Osteoblast (primary cell): ENCODE measurements around the gene MUCL3. TPM values are rescaled to one million over a fixed set of nuclear protein-coding genes. Genes with fewer than 3 reads are reported as not detected.

Experiments used
- DNase-seq: peaks from one replicate; pipeline ENCODE4 v3.0.0; 2011; ENCODE audit warnings: low spot score, mixed read lengths; ENCODE audit not compliant: insufficient read length; ENCODE audit errors: missing footprints
- H2AFZ ChIP-seq: 2 replicates; pipeline ENCODE4 v1.6.0; 2011; ENCODE audit warnings: mild to moderate bottlenecking, low read length
- H3K27ac ChIP-seq: 2 replicates; pipeline ENCODE4 v1.5.1; 2011; ENCODE audit warnings: mild to moderate bottlenecking, low read depth, low read length, moderate library complexity
- H3K27me3 ChIP-seq: 2 replicates; pipeline ENCODE4 v1.6.0; 2012; ENCODE audit warnings: mild to moderate bottlenecking, control low read depth, inconsistent platforms, low read length, moderate library complexity; ENCODE audit not compliant: insufficient read depth
- H3K36me3 ChIP-seq: 2 replicates; pipeline ENCODE4 v1.5.1; 2011; ENCODE audit warnings: mild to moderate bottlenecking, low read length, control low read depth, moderate library complexity; ENCODE audit not compliant: insufficient read depth
- H3K4me1 ChIP-seq: 2 replicates; pipeline ENCODE4 v1.5.1; 2011; ENCODE audit warnings: mild to moderate bottlenecking, low read length, control low read depth, moderate library complexity; ENCODE audit not compliant: insufficient read depth
- H3K4me2 ChIP-seq: 2 replicates; pipeline ENCODE4 v1.6.0; 2011; ENCODE audit warnings: mild to moderate bottlenecking, low read length; ENCODE audit not compliant: insufficient read depth
- H3K4me3 ChIP-seq: fragments of 200-600 bp; sonication (generic); 3 replicates; pipeline ENCODE4 v1.5.1; 2012; ENCODE audit warnings: mild to moderate bottlenecking, low read length, inconsistent platforms; ENCODE audit not compliant: insufficient read depth
- H3K79me2 ChIP-seq: 2 replicates; pipeline ENCODE4 v1.6.0; 2012; ENCODE audit warnings: mild to moderate bottlenecking, low read length, control low read depth, inconsistent platforms; ENCODE audit not compliant: insufficient read depth
- H3K9me3 ChIP-seq: 2 replicates; pipeline ENCODE4 v1.5.1; 2011; ENCODE audit warnings: low read depth, low read length, control low read depth
- H4K20me1 ChIP-seq: 2 replicates; pipeline ENCODE4 v1.6.0; 2012; ENCODE audit warnings: mild to moderate bottlenecking, low read length, control low read depth; ENCODE audit not compliant: insufficient read depth
- total RNA-seq: library from RNA; depleted of rRNA; stranded (reverse); fragments of >200 nt; gene quantifications from 2 replicates; pipeline ENCODE4 v1.2.3, GENCODE V29; 2012
- TF ChIP-seq, protein P1 (sequence below): IDR thresholded peaks from 2 replicates; pipeline ENCODE4 v1.5.1; 2011; ENCODE audit warnings: mild to moderate bottlenecking, low read depth, low read length, moderate library complexity; ENCODE audit errors: extremely low read depth

The MUCL3 gene
- total RNA-seq, 1 donor = not detected

DNA sequence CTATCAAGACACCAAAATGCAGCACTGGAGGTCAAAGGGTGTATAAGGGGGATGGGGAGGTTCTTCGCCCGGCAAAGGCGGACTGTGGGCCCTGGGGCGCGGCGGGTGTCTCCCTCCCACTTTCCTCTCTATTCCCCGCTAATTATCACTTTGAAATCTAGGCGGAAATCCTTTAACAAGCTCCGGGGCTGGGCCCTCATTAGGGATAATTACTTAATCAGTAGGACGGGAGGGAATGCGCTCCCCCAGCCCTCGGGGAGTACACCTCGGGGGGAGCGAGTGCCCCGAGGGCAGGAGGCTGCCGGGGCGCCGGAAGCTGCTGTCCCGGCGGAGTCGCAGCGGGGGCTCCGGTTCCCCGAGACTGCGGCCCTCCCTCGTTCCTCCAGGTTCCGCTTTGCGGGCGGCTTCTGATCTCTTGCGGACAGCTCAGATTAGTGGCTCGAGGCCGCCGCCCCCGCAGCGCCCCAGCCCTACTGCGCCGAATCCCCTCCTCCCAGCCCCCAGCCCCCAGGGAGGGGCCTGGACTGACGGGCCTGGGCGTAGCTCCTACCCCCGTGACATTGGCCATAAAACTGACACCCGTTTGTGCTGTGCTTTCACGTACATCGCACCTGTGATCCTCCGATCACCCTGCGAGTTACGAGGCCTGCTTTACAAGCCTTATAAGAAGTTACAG is 14.7 kb downstream of the MUCL3 start:
- TF ChIP-seq, protein P1, sequence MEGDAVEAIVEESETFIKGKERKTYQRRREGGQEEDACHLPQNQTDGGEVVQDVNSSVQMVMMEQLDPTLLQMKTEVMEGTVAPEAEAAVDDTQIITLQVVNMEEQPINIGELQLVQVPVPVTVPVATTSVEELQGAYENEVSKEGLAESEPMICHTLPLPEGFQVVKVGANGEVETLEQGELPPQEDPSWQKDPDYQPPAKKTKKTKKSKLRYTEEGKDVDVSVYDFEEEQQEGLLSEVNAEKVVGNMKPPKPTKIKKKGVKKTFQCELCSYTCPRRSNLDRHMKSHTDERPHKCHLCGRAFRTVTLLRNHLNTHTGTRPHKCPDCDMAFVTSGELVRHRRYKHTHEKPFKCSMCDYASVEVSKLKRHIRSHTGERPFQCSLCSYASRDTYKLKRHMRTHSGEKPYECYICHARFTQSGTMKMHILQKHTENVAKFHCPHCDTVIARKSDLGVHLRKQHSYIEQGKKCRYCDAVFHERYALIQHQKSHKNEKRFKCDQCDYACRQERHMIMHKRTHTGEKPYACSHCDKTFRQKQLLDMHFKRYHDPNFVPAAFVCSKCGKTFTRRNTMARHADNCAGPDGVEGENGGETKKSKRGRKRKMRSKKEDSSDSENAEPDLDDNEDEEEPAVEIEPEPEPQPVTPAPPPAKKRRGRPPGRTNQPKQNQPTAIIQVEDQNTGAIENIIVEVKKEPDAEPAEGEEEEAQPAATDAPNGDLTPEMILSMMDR = no peak
- H2AFZ ChIP-seq = peak overlapping the region; percentile 89
- H3K9me3 ChIP-seq = no peaks in the 10 kb centered on the region
- H3K79me2 ChIP-seq = no peaks in the 10 kb centered on the region
- peak overlapping the region; percentile 84 for H3K4me2 ChIP-seq
- H3K4me3 ChIP-seq = peak overlapping the region; percentile 71
- no peaks in the 10 kb centered on the region for H4K20me1 ChIP-seq
- no peaks in the 10 kb centered on the region for H3K36me3 ChIP-seq
- peak; percentile 77 for DNase-seq
- H3K27ac ChIP-seq = no peak overlapping the region
- peaks cover 38% of the 10 kb centered on the region for H3K27me3 ChIP-seq
- peaks cover 14% of the 10 kb centered on the region for H3K4me1 ChIP-seq

DNA sequence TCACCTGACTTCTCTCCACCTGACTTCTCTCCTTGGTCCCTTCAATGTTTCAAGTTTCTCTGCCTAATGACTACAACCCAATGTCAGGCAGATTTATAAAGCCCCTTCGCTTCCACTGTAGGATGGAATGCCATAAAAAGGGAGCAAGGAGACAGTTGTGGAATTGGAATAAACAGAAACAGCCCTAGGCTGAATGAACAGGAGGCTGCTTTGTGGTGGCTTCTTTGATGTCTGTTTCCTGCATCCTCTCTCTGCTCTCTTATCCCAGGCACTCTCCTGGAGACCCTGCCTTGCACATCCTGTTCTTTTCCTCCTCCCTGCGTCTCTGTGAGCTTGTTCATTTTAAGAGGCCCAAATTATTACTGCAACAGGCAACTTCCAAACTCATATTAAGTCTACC is 16.9 kb downstream of the MUCL3 start:
- DNase-seq = no peak
- Histone ChIP-seq H3K4me1 (peaks cover 17% of the 10 kb centered on the region), H3K27me3 (peaks cover 21% of the 10 kb centered on the region), H3K79me2 (no peaks in the 10 kb centered on the region), H2AFZ (no peak overlapping the region), H4K20me1 (no peaks in the 10 kb centered on the region), H3K36me3 (no peaks in the 10 kb centered on the region), H3K4me3 (no peak overlapping the region), H3K4me2 (no peak overlapping the region), H3K9me3 (no peaks in the 10 kb centered on the region), H3K27ac (no peak overlapping the region)
- TF ChIP-seq, protein P1 = no peak

DNA sequence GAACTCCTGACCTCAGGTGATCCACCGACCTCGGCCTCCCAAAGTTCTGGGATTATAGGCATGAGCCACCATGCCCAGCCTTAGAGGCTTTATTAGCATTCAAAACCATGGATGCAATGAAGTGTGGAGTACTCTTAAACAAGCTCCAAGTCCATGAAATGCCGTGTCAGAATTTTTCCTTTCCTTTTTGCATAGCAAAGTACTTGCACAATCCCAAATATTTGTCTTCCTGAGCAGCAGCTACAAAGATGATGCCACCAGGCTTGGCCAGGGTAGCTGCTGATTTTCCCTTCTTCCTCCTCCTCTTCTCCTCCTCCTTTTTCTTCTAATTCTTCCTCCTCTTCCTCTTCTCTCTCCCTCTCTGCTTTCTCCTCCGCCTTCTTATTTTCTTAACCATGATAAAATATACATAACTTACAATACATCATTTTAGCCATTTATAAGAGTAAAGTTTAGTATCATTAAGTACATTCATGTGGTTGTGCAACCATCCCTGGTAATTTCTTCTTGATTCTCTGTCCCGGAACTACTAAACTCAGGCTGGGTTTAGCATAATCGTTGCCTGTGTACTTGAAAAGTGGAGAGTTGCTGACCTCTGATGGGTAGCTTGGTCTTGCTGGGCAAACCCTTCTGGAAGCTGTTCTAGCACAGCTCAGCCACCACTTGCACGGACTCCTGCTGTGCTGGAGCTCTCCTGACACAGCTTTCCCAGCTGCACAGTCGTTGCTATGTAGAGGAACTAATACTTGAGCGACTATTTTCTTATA is 20.3 kb downstream of the MUCL3 start:
- no peak for DNase-seq
- no peaks in the 10 kb centered on the region for H3K9me3 ChIP-seq
- H3K4me3 ChIP-seq = no peak overlapping the region
- H3K27ac ChIP-seq = no peak overlapping the region
- no peak overlapping the region for H2AFZ ChIP-seq
- no peaks in the 10 kb centered on the region for H3K79me2 ChIP-seq
- TF ChIP-seq, protein P1 = no peak
- H3K36me3 ChIP-seq = no peaks in the 10 kb centered on the region
- no peaks in the 10 kb centered on the region for H4K20me1 ChIP-seq
- H3K27me3 ChIP-seq = peaks cover 4% of the 10 kb centered on the region
- H3K4me1 ChIP-seq = peaks cover 5% of the 10 kb centered on the region
- peak overlapping the region; percentile 15 for H3K4me2 ChIP-seq

DNA sequence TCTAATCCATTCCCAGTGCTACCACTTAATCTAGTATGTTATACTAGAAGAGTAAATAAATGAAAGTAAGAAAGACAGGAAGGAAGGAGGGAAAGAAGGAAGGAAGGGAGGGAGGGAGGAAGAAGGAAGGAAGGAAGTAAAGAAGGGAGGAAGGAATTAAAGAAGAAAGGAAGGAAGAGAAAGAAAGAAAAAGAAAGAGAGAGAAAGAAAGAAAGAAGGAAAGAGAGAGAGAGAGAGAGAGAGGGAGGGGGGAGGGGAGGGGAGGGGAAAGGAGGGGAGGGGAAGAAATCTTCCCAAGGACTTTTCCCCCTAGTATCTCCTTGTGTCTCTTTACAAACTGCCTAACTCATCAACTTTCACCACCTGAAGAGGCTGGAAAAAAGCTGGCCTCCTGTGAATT is 21.9 kb downstream of the MUCL3 start:
- H3K9me3 ChIP-seq = no peaks in the 10 kb centered on the region
- peaks cover 2% of the 10 kb centered on the region for H3K4me1 ChIP-seq
- H3K27me3 ChIP-seq = no peaks in the 10 kb centered on the region
- H2AFZ ChIP-seq = no peak overlapping the region
- no peaks in the 10 kb centered on the region for H3K36me3 ChIP-seq
- no peak for DNase-seq
- TF ChIP-seq, protein P1 = no peak
- no peak overlapping the region for H3K4me3 ChIP-seq
- H3K79me2 ChIP-seq = no peaks in the 10 kb centered on the region
- H3K27ac ChIP-seq = no peak overlapping the region
- no peaks in the 10 kb centered on the region for H4K20me1 ChIP-seq
- H3K4me2 ChIP-seq = no peak overlapping the region
